ENCODE data around the gene TOMM40. TPM values are rescaled to one million over a fixed set of nuclear protein-coding genes. Genes with fewer than 3 reads are reported as not detected.

The TOMM40 gene
- total and polyA plus RNA-seq, 9 of the 15 experiments (the other 6 are each of a cell fraction or from before 2014, with no cell fraction given) = 0.89 to 290 (median 160) TPM

DNA sequence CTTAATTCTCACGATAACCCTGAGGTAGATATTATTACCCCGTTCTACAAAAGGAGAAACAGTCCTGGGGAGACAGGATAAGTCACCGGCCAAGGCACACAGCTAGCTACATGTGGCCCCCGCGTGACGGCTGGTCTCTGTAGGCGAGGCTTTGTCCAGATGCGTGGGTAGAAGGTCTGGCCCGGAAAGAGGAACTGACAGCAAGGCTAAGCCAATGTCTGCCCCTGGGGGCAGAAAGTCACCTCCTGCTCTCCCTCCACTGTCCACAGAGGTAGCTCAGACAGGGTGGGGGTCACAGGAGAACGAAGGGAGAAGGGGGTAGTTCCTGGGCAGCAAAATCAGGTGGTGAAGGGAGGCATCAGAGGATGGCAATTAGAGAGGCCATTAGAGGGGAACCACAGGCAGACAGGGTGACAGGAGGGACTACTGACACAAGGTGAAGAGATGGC, 52.8 kb downstream of the TOMM40 start (continued):
- TF ChIP-seq, protein P1, sequence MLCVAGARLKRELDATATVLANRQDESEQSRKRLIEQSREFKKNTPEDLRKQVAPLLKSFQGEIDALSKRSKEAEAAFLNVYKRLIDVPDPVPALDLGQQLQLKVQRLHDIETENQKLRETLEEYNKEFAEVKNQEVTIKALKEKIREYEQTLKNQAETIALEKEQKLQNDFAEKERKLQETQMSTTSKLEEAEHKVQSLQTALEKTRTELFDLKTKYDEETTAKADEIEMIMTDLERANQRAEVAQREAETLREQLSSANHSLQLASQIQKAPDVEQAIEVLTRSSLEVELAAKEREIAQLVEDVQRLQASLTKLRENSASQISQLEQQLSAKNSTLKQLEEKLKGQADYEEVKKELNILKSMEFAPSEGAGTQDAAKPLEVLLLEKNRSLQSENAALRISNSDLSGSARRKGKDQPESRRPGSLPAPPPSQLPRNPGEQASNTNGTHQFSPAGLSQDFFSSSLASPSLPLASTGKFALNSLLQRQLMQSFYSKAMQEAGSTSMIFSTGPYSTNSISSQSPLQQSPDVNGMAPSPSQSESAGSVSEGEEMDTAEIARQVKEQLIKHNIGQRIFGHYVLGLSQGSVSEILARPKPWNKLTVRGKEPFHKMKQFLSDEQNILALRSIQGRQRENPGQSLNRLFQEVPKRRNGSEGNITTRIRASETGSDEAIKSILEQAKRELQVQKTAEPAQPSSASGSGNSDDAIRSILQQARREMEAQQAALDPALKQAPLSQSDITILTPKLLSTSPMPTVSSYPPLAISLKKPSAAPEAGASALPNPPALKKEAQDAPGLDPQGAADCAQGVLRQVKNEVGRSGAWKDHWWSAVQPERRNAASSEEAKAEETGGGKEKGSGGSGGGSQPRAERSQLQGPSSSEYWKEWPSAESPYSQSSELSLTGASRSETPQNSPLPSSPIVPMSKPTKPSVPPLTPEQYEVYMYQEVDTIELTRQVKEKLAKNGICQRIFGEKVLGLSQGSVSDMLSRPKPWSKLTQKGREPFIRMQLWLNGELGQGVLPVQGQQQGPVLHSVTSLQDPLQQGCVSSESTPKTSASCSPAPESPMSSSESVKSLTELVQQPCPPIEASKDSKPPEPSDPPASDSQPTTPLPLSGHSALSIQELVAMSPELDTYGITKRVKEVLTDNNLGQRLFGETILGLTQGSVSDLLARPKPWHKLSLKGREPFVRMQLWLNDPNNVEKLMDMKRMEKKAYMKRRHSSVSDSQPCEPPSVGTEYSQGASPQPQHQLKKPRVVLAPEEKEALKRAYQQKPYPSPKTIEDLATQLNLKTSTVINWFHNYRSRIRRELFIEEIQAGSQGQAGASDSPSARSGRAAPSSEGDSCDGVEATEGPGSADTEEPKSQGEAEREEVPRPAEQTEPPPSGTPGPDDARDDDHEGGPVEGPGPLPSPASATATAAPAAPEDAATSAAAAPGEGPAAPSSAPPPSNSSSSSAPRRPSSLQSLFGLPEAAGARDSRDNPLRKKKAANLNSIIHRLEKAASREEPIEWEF (CRISPR knock-in tag; IDR thresholded peaks at IDR 0.05) = no peak
- TF ChIP-seq NFIX (CRISPR knock-in tag; IDR thresholded peaks at IDR 0.05; ENCODE audit: low read depth) (no peak), SP2 (IDR thresholded peaks at IDR 0.05; ENCODE audit: extremely low read depth, low read depth, low read length, poor library complexity, severe bottlenecking) (peak; percentile 10), FOXK2 (conservative IDR thresholded peaks at IDR 0.05 in 1 of 2, IDR thresholded peaks at IDR 0.05 in 1 of 2; ENCODE audit: low read depth in 2 of 2) (peak; percentile 21 to 34; a peak in 2 of 4 replicates), SRSF1 (IDR thresholded peaks at IDR 0.05; ENCODE audit: low read depth, low read length) (no peak), SMC3 (conservative IDR thresholded peaks at IDR 0.05; ENCODE audit: insufficient read depth, low read depth, low read length) (0 out of 2 replicates have a peak, but pooled peaks have one; percentile 11), NRF1 (conservative IDR thresholded peaks at IDR 0.05 in 1 of 2, IDR thresholded peaks at IDR 0.05 in 1 of 2) (peak; percentile 56 to 62; a peak in 3 of 4 replicates), ETS2 (tag; IDR thresholded peaks at IDR 0.05; ENCODE audit: borderline replicate concordance, poor library complexity, severe bottlenecking) (no peak), TGIF2 (CRISPR knock-in tag; IDR thresholded peaks at IDR 0.05) (no peak)
- TF ChIP-seq, protein P2, sequence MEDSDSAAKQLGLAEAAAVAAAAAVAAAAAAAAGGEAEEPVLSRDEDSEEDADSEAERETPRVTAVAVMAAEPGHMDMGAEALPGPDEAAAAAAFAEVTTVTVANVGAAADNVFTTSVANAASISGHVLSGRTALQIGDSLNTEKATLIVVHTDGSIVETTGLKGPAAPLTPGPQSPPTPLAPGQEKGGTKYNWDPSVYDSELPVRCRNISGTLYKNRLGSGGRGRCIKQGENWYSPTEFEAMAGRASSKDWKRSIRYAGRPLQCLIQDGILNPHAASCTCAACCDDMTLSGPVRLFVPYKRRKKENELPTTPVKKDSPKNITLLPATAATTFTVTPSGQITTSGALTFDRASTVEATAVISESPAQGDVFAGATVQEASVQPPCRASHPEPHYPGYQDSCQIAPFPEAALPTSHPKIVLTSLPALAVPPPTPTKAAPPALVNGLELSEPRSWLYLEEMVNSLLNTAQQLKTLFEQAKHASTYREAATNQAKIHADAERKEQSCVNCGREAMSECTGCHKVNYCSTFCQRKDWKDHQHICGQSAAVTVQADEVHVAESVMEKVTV (CRISPR knock-in tag; IDR thresholded peaks at IDR 0.05) = no peak
- TF ChIP-seq, protein P3, sequence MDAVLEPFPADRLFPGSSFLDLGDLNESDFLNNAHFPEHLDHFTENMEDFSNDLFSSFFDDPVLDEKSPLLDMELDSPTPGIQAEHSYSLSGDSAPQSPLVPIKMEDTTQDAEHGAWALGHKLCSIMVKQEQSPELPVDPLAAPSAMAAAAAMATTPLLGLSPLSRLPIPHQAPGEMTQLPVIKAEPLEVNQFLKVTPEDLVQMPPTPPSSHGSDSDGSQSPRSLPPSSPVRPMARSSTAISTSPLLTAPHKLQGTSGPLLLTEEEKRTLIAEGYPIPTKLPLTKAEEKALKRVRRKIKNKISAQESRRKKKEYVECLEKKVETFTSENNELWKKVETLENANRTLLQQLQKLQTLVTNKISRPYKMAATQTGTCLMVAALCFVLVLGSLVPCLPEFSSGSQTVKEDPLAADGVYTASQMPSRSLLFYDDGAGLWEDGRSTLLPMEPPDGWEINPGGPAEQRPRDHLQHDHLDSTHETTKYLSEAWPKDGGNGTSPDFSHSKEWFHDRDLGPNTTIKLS (IDR thresholded peaks at IDR 0.05; ENCODE audit: borderline replicate concordance, low read depth) = peak; percentile 27; the same call in 1 of the 2 replicates
- TF ChIP-seq, protein P4, sequence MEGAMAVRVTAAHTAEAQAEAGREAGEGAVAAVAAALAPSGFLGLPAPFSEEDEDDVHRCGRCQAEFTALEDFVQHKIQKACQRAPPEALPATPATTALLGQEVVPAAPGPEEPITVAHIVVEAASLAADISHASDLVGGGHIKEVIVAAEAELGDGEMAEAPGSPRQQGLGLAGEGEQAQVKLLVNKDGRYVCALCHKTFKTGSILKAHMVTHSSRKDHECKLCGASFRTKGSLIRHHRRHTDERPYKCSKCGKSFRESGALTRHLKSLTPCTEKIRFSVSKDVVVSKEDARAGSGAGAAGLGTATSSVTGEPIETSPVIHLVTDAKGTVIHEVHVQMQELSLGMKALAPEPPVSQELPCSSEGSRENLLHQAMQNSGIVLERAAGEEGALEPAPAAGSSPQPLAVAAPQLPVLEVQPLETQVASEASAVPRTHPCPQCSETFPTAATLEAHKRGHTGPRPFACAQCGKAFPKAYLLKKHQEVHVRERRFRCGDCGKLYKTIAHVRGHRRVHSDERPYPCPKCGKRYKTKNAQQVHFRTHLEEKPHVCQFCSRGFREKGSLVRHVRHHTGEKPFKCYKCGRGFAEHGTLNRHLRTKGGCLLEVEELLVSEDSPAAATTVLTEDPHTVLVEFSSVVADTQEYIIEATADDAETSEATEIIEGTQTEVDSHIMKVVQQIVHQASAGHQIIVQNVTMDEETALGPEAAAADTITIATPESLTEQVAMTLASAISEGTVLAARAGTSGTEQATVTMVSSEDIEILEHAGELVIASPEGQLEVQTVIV (CRISPR knock-in tag; IDR thresholded peaks at IDR 0.05; ENCODE audit: borderline replicate concordance) = no peak

Data from K562 (cell line).